ENCODE data around the gene ATPAF1.

The ATPAF1 gene

GRCh38 chr1:46585312-46585938 lies 82.7 kb downstream of the ATPAF1 start:
- DNase-seq = peak in 3 of 4 experiments; percentile 32 to 37 (median 36)

GRCh38 chr1:46583494-46583893 lies 84.7 kb downstream of the ATPAF1 start:
- DNase-seq = no peak

- peak; percentile 24 to 66 (median 43) for DNase-seq
Observed at GRCh38 chr1:46582972-46583371, 85.2 kb downstream of the ATPAF1 start.

Measured in suppressor macrophage (primary cell).